UCSD-AML1 (cell line): ENCODE data around the gene LMAN2L.

Source experiments
- DNase-seq: peaks from one replicate; lab custom pipeline; 2025; ENCODE audit not compliant: unreplicated experiment; lab: John Stamatoyannopoulos, UW

Gene LMAN2L

DNA sequence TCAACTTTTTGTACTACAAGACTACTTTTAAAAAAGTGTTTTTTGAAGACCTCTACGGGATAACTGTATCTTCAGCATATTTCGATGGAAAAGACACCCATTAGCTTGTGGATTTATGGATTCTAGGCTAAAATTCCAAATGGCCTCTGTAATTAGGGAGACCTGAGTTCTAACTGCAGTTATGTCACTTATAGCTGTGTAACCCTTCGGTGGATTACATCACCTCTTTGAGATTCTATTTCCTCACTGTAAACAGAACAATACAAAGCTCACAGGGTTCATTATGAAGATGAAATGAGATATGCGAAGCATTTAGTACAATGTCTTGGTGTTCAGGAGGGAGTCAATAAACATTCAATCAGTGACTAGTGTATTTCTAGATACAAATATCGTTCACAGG, 24.2 kb downstream of the LMAN2L start:
- DNase-seq = no peak

DNA sequence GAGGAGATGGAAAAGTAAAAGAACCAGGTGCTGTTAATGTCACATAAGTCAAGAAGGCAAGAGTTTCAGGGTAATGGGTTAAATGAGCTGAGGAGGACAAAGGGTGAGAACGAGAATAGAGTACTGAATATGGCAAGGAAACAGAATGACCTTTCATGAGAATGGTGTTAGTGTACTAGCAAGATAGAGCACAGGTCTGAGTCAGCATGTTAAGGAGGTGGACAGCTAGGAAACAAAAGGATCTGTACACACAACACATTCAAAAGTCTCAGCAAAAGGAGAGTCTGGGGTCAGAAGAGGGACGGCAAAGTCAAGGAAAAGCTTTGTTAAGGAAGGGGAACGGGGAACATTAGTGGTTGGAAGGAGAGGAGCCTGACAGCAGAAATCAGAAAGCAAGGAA, 28.9 kb downstream of the LMAN2L start:
- DNase-seq = no peak

DNA sequence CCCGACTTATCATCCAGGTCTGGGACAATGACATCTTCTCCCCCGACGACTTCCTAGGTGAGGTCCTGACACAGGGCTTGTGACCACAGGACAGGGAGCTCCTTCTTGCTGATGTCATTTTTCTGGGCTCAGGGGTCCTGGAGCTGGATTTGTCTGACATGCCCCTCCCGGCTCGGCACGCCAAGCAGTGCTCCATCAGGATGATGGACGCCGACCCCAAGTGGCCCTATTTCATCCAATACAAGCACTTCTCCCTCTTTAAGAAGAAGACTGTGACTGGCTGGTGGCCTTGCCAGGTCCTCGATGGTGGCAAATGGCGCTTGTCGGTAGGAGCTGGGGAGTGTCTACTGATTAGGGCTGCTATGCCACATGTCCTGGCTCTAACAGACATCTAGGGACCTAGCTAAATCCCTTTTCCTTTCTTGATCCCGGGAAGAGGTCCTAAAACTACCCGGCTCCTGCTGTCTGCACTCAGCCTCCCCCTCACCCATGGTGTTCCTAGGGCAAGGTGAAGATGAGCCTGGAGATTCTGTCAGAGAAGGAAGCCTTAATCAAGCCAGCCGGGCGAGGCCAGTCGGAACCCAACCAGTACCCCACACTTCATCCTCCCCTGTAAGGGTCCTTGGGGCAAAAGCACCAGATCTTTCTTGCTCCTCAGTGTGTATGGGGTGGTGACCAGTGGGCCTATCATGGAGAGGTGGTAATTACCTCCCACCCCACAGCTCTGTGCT, 36.7 kb downstream of the LMAN2L start:
- no peak for DNase-seq

DNA sequence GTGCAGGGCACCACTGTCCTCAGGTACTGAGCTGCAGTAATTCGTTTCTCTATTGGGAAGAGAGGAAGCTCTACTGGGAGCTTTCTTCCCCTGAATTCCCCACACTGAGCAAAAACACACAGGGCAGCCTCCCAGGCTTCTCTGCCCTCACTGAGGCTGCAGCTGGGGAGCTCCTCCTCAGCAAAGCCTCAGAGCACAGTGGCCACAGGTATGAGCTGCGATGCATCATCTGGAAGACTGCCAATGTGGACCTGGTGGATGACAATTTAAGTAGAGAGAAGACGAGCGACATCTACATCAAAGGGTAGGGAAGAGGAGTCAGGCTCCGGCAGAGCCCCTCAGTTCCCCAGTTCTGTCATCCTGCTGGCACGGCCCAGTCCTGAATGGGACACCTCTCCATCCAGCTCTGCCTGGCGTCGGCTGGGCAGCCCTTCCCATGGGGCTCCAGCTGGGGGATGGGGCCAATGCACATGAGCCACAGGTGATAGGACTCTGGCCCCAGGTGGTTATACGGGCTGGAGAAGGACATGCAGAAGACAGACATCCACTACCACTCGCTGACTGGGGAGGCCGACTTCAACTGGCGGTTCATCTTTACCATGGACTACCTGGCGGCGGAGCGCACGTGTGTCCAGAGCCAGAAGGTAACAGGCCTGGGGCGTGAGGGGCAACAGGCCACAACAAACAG, 37.6 kb downstream of the LMAN2L start:
- no peak for DNase-seq

DNA sequence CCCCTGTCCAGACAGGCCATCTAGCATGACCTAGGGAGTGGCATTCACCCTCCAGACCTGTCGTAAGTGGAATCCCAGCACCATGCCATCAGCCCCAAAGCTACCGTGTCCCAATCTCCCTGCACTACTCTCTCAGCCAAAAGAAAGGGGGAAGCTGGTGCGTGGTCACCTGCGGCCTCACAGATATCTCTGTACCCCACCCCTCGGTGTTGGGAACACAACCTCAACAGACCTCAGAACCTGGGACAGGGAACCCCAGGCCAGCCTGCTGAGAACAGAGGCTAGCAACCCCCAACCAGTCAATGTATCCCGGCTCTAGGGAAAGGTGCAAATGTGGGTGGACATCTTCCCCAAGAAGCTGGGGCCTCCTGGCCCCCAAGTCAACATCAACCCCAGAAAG, 38.2 kb downstream of the LMAN2L start:
- DNase-seq = no peak

DNA sequence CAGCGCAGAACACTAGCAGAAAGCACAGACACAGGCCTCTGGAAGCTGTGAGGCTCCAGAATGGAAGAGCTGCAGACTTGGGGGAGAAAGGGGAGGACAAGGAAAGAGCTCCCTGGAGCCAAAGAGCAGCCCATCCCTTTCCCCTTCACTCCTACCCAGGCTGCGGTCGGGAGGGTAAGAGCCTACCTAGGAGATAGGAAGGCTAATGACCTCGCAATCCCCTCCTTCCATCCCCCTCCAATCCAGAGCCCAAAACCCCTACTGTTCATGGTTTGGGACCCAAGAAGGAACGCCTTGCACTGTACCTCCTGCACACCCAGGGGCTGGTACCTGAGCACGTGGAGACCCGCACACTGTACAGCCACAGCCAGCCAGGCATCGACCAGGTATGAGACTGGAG, 39.8 kb downstream of the LMAN2L start:
- DNase-seq = no peak

DNA sequence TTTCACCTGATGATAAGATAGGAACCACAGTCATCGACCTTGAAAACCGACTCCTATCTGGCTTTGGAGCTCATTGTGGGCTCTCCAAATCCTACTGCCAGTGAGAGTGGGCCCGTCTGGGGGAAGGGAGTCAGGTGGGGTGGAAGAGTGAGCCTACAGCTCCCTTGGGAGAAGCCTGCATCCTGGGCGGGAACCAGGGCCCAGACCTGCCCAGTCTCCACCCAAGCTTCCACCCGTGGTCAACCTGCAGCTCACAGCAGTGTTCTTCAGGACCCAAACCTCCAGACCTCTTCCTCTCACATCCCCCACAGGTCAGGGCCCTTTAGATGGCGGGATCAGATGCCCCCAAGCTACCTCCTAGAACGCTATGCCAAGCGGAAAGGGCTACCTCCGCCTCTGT, 40.2 kb downstream of the LMAN2L start:
- DNase-seq = no peak

DNA sequence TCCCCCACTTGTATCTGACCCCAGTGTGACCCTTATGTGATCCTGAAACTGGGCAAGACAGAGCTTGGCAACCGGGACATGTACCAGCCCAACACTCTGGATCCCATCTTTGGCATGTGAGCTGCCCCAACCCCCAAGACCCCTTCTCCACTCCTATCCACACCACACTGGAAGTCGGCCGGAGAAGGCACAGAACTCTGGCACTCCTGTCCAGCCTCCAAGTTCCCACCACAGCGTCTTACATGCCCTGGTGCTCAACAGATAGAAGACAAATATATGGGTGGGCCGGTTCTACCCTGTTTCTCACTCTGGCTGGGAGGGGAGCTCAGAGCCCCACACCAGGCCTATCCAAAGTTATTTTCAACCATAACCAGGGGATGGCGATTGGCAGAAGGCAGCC, 40.8 kb downstream of the LMAN2L start:
- DNase-seq = no peak

DNA sequence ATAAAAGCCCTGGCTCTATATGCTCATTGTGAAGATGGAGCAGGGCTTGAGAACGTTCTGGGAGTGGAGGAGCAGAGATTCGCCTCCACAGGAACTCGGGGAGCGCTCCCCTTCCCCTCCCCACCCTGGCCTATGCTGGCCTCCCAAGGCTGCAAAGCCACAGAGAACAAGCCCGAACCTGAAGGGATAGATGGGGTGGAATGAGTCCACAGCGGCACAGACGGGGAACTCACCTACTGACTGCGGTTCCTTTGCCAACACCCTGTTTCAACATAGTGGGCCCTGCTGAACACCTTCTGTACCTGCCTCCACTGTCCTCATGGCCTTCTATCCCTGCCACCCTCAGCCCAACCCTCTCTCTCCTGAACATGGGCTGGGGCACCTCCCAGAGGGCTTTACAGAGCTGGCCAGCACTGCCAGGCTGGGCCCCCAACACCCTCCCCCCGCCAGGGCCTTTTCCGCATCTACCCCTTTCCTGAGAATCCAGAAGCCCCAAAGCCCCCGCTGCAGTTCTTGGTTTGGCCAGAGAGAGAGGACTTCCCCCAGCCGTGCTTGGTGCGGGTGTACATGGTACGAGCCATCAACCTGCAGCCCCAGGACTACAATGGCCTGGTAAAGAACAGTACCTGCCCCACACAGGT, 41.5 kb downstream of the LMAN2L start:
- no peak for DNase-seq

DNA sequence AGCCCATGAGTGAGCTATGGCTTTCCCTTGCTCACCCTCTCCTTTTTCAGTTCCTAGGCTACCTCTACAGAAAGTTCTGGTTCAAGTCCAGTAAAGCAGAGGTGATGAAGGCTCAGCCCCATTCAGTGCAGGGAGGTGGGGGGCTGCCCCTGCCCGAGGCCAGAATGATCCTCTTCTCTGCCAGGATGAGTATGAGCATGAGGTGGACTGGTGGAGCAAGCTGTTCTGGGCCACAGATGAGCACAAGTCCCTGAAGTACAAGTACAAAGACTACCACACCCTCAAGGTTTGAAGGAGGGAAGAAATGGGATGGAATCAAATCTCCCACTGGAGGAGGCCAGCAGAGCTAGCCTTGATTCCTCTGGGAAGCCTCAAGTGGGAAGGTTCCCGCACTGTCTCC, 42.4 kb downstream of the LMAN2L start:
- no peak for DNase-seq

DNA sequence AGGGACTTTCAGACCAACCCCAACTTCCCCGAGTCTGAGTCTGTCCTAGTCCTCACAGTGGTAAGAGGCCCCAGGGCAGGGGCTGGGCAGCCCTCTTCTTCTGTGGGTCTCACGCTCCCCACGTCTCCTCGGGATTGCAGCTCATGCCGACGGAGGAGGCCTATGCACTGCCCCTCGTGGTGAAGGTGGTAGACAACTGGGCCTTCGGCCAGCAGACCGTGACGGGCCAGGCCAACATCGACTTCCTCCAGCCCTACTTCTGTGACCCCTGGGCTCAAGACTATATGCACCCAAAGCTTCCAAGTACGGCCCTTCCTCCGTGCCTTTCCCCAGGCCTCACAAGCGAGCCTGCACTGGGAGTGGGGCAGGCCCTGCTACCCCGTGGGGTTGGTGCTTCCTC, 44.3 kb downstream of the LMAN2L start:
- no peak for DNase-seq

DNA sequence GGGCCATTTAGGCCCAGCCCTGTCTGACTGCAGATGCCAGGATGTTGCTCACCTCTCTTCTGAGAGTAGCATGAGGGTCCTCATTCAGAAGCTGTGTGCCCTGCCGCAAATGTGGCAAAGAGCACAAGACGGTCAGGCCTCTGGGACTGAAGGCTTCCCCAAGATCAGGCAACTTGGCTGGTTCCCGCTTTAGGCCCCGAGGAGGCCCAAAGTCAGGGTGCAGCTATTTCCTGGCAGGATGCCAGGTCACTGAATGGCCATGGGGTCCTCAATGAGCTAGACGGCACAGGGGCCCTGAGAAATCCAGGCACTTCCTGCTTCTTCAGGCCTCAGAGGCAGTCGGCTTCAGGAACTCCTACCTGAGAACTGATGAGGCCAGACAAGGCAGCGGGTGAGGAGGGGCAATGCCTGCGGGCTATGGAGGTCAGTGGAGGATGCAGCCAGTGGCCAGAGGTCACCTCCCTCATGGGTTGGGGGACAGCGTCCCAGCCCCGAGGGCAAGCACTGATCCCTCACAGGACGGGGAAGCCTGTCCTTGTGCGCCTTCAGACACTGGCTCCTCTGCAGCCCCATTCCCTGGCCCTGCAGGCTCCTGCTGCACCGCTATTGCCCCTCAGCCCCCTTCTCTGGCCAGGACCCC, 44.9 kb downstream of the LMAN2L start:
- DNase-seq = no peak

DNA sequence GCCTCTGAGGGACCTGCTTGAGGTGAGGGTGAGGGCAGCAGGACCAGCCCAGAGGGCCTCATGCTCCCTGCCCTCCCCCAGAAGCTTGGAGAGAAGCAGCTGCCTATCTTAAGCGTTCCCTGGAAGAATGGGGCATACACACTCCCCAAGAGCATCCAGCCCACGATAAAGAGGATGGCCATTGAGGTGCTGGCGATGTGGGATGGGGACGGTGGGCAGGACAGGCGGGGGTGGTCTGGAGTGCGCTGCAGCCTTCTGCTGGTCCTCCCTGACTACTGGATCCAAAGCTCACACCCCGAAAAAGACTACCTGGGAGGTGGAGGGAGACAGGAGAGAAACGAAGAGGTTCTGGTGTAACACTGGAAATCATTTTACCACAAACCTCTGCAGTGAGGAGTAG, 45.6 kb downstream of the LMAN2L start:
- no peak for DNase-seq

DNA sequence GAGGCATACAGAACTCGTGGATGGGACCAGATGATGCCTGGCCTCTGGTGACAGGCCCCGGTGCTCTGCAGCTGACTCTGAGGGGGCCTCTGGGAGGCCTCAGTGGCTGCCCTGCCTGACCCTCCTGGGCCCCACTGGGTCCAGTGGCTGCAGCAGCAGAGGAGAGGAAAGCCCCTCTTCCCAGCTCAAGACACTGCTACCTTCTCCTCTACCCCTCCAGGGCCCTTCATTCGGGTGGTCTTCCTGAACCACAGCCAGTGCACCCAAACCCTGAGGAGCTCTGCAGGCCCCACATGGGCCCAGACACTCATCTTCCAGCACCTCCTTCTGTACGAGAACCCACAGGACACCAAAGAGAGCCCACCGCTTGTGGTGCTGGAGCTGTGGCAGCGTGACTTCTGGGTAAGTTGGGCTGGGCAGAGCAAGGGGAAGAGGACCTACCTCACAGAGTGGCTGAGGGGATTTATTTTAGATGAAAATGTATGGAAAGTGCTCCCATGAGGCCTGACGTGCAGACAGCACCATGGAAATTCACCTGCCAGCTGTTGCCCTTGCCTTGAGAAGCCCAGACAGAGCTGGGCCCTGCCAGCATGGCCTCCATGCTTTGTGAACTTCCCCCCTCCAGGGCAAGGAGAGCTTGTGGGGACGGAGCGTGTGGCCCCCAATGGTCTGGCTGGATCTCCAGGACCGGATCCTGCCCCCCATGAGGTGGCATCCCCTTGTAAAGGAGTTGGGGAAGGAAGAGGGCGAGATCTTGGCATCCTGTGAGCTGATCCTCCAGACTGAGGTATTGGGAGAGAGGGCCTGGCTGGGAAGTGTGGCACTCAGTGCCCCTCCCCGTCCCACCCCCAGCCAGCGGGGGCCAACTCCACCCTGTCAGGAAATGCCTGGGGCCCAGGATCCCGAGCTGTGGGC, 46.3 kb downstream of the LMAN2L start:
- no peak for DNase-seq

DNA sequence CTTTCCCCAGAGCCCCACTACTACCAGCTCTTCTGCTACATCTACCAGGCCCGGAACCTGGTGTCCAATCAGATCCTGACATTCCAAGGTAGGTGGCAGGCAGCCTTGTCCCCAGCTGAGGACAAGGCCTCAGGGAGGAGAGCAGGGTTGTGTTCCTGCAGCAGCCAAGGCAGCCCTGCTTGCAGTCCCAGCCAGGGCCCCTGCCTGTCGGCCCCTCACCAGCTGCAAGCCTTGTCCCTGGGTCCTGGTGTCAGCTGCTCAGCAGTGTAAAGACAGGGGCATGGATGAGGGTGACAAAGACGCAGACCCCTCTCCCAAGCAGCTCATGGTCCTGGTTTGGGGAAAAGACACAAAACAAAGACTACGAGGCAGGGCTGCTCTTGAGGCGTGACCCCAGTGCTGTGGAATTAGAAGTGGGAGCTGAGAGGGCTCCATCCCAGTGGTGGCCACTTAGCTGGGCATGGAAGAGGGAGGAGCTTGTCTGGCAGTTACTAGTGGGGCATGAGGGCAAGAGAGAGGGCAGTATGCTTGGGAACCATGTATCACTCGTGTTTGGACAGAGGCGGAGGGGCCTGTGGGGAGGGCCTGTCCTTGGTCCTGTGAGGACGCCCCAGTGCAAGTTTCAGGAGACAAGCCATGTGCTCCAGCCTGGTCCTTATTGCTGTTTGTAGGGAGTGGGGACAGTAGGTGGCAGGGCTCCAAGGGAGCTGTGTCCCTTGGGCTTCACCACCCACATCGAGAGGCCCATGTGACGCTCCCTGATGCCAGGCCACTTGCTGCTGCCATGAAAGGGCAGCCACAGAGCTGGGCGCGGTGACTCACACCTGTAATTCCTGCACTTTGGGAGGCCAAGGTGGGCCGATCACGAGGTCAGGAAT, 47.5 kb downstream of the LMAN2L start:
- DNase-seq = no peak

DNA sequence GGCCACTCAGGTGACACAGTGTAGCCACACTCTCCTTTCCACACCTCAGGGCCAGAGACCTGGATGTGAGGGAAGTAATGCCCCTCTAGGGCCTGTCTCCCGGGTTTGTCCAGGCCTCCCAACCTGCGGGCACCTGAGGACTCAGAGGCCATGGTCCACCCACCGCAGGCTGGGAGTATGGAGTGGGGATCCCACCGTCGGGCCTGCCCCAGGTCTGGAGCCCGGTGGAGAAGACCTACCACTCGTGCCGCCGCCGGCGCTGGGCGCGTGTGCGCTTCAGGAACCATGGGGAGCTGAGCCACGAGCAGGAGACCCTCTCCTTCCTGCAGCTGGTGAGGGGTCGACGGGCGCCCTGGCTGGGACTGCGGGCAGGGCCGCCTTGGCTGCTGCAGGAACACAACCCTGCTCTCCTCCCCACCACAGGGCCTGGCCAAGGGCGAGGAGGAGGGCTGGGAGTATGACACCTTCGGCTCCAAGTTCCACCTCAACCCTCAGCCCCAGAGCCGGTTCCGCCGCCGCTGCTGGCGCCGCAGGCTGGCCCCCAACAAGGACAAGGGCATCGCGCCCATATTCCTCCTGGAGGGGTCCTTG, 48.7 kb downstream of the LMAN2L start:
- no peak for DNase-seq

DNA sequence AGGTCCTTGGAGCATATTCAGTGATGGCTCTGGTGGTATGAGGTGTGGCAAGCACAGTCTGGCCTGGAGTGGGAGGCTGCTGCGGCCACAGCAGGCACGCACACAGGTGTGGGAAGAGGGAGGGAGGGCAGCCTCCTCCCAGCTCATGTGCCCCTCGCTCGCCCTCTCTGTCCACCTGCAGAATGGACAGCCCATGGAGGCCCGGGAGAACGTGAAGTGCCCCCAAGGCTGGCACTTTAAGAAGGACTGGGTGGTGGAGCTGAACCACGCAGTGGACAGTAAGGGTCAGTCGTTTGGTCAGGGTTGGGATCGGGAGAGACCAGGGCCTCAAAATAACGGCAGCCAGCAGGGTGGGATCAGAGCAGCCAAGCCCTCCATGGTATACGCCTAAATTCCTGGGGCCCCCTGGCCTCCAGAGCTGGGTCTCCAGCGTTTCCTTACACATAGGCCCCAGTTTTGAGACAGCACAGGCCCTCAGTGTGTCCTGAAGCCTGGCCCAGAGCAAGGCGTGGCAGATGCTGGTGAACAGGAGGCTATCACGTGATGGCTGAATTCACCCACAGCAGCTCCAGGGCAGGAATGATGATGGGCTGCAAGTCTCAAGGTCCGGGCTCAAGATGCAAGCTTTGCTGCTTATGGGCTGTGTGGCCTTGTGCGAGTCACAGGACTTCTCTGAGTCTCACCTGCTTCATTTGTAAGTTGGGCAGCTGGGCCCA, 49.4 kb downstream of the LMAN2L start:
- no peak for DNase-seq

DNA sequence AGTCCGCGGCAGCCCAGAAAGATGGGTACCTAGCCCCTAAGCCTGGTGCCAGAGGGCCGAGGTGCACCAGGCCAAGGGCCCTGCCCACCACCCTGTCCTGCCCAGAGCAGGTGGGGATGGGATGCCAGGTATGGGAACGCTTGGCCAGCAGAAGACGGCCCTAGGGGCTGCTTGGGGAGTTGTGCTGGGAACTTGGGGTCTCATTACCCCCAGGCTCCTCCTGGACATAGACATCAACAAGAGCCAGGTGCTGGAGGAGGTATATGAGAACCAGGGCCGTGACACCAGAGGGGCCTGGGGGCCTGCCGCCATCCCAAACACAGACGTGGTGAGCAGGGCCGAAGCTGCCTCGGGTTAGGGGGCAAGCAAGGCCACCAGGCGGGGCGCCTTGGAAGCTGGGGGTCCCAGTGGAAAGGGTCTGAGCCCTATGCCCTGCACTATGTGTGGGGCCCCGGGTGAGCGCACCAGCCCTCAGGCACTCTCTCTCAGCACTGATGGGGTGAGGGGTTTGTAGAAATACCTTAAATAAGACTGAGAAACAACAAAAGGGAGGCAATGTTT, 50.4 kb downstream of the LMAN2L start:
- DNase-seq = no peak
